ENCODE results near the gene MOB3B.

DNA sequence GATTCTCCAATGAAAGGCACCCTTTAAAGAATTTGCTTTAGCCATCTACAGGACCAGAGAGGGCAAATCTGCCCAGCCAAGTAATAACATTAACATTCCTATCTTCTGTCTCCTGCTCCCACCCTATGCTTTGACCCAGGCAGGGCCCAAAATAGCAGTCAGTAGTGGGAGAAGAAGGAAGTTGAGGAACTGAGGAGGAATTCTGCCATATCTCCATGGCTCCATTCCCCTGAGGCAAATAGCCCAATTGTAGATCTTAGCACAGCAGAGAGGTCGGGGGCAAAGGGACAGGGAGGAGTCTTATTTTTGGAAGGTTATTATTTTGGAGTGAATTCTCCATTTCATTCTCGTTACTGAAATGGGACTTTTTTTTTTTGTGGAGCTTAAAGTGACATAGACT, 116.7 kb downstream of the MOB3B start:
- no peak for TF ChIP-seq CTCF (IDR thresholded peaks at IDR 0.05)
- no peak for TF ChIP-seq POLR2AphosphoS5 (IDR thresholded peaks at IDR 0.05; ENCODE audit: low read depth, low read length)
- TF ChIP-seq, protein P1, sequence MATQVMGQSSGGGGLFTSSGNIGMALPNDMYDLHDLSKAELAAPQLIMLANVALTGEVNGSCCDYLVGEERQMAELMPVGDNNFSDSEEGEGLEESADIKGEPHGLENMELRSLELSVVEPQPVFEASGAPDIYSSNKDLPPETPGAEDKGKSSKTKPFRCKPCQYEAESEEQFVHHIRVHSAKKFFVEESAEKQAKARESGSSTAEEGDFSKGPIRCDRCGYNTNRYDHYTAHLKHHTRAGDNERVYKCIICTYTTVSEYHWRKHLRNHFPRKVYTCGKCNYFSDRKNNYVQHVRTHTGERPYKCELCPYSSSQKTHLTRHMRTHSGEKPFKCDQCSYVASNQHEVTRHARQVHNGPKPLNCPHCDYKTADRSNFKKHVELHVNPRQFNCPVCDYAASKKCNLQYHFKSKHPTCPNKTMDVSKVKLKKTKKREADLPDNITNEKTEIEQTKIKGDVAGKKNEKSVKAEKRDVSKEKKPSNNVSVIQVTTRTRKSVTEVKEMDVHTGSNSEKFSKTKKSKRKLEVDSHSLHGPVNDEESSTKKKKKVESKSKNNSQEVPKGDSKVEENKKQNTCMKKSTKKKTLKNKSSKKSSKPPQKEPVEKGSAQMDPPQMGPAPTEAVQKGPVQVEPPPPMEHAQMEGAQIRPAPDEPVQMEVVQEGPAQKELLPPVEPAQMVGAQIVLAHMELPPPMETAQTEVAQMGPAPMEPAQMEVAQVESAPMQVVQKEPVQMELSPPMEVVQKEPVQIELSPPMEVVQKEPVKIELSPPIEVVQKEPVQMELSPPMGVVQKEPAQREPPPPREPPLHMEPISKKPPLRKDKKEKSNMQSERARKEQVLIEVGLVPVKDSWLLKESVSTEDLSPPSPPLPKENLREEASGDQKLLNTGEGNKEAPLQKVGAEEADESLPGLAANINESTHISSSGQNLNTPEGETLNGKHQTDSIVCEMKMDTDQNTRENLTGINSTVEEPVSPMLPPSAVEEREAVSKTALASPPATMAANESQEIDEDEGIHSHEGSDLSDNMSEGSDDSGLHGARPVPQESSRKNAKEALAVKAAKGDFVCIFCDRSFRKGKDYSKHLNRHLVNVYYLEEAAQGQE (IDR thresholded peaks at IDR 0.05; ENCODE audit: insufficient read depth in 1 of 2, low read depth in 2 of 2, low read length in 1 of 2) = no peak
- no peak for TF ChIP-seq TCF7L2 (IDR thresholded peaks at IDR 0.05; ENCODE audit: low read depth, low read length)
- TF ChIP-seq SIN3A (IDR thresholded peaks at IDR 0.05; ENCODE audit: borderline replicate concordance, insufficient read depth, low read depth, low read length) = no peak

Data from Panc1 (cell line).